ENCODE results near the gene KNDC1.
"Not testable (repeated sequence)": the region's sequence is repeated elsewhere in the genome, so short reads cannot be mapped to it uniquely, and the experiment has no call there.

Gene KNDC1

DNA sequence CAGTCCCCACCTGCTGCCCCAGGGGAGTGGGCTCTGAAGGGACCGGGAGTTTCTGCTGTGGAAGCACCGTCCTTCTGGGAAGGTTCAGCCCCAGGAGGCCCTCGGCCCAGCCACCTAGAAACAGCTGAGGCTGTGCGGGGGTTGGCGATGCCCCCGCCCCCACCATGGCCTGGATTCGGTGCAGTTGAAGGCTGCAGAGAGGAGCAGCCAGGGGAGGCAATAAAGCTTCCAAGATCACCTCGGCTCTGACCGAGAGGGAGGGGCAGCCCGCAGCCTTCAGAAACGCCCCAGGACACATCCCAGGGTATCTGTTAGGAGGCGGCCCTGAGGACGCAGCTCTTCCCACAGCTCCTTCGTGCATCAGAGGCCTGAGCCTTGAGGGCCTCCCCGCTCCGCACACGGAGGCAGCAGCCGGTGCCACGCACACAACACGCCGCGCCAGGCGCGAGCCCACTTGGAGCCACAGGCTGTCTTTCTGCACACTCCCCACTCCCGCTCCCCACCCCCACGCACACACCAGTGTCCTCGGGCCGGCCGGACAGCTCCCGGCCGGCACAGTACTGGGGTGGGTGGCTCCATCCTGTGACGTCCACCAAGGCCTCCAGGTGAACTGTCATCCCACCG, 1.6 kb downstream of the KNDC1 start:
- DNase-seq (ENCODE audit: insufficient read length, low spot score), result no peak
- no peak for FAIRE-seq

DNA sequence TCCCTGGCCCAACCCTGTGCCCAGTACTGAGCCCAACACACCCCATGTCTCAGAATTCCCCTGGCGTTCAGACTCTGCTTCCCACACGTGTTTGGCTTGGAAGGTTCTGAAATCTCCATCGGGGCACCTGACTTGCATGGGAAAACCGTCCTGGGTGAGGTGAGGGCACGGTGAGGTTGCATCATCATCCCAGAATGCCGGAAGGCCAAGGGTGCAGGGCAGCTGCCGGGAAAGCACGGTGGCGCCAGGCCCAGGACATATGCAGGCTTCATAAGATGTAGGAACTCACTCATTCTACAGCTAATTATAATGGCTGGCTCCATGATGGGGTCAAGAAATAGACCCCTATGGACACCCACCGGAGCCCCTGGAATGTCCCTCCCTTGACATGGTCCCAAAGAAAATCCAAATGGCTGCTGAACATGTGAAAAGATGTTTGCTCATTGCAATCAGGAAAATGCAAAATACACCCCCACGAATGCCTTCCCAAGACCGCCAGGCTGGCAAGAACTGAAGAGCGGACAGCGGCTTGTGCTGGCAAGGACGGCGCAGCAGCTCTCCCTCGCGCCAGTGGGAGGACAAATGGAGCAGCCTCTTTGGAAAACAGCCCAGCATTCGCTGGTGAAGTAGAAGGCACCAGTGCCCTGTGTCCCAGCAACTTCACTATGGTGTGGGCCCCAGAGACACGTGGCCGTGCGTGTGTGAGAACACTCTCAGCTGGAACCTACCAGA, 2.3 kb downstream of the KNDC1 start:
- FAIRE-seq (no peak), DNase-seq (ENCODE audit: insufficient read length, low spot score) (no peak)

DNA sequence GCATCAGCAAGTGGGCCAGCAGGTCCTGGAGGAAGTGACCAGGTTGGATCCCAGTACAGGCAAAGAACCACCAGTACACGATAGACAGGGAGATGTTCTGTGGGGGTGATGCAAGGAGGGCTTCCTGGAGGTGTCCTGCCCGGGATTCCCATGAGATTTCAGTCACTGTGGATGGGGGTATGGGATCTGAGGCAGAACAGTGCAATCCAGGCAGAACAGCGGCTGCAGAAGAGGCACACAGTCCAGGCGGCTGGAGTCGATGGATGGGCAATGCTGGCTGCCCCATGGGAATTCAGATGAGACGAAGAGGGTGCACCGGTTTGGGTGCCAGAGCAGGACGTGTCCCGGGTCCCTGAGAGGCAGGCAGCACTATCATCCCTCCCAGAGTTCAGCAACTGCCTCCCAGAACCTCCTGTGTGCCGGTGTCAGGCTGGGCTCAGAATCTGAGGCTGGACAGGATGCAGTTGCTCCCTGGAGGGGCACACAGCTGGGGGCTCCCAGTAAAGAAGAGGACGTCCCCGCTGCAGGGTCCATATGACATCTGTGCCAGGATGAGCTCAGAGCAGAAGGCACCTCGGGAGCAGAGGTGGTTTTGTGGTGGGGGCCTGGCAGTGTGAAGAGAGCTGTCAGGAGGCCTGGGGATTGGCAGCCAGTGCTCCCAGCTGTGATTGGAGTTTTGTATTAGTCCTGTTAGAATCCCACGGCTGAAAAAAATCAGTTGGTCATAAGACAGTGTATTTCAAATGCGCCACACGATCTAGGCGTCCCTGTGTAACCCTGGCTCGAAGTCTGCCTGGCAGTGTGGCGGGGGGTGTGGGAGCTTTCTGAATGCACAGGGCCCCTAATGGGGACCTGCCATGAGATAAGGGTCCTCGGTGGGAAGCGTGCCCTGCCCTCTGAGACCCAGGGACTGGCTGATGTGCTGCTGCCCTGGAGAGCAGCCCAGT, 3.2 kb downstream of the KNDC1 start:
- FAIRE-seq (no peak), DNase-seq (ENCODE audit: insufficient read length, low spot score) (no peak)

DNA sequence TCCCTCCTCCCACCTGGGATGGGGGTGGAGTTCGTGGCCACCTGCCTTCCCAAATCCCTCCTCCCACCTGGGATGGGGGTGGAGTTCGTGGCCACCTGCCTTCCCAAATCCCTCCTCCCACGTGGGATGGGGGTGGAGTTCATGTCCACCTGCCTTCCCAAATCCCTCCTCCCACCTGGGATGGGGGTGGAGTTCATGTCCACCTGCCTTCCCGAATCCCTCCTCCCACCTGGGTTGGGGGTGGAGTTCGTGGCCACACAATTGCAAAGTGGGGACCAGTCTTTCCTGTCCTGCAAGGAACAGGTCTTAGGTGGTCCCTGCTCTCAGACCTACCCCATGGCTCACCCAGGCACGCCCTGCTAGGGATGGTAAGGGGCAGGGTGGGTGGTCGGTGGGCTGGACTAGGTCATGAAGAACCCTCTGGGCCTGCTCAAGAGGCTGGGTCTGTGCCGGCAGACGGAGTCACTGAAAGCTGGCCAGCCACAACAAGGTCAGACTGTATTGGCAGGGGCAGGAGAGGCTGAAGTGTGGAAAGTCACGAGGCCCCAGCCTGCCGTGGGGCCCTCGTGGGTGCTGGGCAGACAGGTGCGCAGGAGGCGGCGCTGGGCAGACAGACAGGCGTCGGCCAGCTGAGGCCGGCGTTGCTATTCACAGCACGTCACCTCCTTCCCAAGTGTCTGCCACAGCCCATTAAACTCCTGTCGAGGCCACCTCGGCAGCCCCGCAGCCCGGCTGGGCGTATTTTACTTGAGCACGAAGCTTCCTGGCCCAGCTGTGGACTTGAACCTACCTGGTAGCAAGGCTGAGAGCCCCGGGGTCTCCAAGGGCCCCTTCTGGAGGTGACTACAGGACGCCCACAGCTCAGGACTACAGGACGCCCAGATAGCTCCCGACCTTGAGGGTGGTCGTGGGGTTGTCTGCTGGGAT, 4.1 kb downstream of the KNDC1 start:
- DNase-seq (ENCODE audit: insufficient read length, low spot score) (no peak), FAIRE-seq (no peak)

DNA sequence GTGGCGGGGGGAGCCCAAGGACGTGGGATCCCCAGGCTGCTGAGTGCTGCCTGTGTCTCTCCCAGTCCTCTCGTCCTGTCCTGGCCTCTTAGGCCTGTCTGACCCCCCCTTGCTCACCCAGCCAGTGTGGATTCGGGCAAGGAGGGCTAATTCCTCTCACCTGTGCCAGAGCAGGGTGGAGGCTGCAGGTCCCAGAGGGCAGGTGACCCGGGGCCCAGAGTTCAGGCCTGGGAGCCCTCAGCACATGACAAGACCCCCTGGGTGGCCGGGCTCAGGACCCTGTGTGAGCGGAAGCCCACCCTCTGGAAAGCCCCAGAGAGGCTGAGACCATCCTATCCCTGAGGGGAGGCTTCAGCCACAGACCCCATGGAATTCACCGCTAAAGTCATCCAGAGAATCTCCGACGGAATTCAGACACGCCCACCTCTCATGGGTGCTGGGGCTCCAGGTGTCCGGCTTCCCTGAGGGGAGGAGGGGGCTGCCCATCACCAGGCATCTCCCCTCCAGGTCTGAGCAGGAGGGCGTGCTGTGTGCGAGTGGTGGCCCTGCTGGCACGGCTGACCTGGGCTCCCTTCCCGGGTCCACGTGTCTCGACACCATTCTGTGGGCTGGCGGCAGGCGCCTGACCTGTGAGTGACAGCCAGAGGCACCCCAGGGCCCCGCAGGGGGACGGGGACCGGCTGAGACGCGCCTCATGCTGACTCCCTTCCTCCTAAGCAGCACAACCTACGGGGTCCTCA, 5.0 kb downstream of the KNDC1 start:
- DNase-seq (ENCODE audit: insufficient read length, low spot score) (no peak), FAIRE-seq (no peak)

DNA sequence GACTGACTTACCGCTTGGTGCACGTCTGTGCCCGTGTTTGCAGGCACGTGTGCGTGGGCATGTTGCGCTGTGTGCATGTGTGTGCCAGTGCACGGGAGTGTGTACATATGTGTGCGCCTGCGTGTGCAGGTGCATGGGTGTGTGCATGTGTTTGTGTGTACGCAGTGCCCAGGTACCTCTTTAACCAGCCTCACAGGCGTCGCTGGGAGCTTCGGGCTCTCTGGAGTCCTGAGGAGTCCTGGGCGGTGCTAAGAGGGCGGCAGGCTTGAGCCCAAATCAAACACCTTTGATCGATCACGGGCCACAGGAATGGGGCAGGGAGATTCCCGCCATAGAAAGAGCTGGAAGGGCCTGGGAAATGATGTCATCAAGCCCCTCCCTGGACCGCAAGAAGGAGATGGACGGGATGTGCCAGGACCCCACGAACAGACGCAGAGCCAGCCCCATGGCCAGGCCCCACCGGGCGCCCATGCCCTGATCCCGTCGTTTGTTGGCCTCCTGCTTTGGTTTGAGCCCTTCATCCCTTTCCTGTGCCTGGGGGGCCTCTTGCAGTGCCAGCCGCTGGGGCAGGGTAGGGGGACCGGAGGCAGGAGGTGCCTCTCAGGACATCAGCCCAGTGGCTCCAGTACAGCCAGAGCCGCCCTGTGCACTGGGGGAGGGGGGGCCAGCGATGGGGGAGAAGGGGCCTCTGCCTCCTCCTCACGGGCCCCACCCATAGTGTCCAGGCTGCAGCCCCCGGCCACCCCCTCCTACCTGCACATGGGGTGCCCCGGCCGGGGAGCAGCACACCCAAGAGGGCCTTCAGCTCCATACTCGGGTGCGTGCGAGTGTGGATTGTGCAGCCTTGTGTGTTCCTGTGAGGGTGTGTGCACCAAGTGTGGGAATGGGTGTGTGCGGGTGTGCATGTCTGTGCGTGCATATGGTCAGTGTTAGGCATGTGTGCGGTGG, 5.8 kb downstream of the KNDC1 start:
- FAIRE-seq (no peak), DNase-seq (ENCODE audit: insufficient read length, low spot score) (no peak)

DNA sequence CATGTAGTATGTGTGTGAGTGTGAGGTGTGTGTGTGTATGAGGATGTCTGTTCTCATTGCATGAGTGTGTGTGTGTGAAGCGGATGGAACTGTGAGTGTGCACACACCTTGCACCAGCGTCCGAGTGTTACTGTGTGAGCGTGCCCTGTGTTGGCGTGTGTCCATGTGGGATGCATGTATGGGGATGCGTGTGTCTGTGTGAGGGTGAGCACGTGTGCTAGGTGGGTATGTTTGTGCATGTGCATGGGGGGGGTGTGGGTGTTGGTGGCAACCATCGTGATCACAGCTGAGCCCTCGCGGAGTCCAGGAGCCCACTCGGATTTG, 6.4 kb downstream of the KNDC1 start:
- peak; percentile 13 for FAIRE-seq

DNA sequence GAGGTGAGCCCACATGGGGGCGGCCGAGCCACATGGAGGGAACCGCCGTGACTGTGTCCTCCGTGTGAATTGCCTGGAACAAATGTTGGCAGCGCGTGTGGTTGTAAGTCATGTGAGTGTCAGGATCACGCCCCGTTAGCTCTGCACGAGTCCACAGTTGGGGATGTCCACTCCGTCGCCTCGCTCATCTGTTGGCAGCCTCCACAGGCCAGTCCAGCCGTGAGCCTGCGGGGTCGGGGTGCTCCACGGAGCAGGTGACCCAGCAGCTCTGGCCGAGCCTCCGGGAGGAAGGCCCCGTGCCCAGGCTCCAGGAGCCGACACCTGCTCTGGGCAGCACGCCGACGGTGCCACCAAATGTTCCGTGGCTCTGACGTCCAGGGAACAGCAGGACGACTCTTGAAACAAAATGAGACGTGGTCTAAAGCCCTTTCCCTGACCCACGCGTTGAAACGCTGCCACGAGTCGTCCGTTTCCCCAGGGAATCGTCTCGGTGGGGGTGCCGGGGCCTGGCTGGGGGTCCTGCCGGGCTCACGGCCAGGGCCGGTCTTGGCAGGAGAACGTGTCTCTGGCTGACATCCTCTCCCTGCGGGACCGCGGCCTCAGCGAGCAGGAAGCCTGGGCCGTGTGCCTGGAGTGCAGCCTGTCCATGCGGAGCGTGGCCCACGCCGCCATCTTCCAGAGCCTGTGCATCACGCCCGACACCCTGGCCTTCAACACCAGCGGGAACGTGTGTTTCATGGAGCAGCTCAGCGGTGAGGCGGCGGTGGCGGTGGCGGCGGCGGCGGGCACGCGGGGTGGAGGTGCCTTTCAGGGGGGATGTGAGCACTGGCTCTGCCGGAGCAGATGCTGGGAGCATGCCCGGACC, 7.0 kb downstream of the KNDC1 start:
- FAIRE-seq, result no peak
- DNase-seq (ENCODE audit: insufficient read length, low spot score), result no peak

More for the DNA sequence above, 6.4 kb downstream of the KNDC1 start:
- no peak for DNase-seq (ENCODE audit: insufficient read length, low spot score)

DNA sequence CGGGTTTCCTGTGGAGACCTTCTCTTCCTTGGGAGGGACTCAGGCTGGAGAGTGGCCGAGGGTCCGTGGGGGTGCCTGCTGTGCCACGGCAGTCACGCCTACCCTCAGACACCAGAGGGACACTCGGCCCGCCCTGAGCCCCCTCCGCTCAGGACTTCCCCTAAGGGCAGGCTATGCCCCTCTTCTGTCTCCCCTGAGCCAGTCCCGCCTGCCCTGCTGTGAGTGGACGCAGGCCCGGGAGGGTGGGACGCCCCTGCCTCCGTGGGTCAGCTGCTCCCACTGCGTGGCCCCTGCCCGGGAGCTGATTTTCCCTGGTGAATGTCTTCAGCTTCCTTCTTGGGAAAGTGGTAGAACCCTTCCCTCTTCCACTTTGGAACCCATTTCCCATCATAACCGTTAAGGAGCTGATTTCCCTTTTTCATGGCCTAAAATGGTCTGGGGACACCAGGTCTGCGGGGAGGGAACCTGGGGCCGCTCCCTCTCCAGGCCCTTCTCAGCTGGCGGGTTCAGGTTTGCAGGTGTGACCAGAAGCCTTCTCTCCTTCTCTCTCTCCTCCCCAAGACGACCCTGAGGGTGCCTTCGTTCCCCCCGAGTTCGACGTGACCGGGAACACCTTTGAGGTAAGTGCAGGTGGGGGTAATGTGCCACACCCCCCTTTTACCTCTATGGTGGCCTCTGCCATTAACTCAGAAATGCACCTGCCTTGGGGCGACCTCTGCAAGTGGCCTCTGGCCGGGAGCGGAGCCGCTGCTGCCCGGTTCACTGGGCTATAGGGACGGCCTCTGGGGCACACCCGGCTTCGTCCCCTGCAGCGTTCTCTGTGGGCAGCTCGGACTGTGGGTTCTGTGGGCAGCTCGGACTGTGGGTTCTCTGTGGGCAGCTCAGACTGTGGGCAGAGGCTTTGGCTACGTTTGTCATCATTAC, 7.9 kb downstream of the KNDC1 start:
- no peak for DNase-seq (ENCODE audit: insufficient read length, low spot score)
- FAIRE-seq, result no peak

DNA sequence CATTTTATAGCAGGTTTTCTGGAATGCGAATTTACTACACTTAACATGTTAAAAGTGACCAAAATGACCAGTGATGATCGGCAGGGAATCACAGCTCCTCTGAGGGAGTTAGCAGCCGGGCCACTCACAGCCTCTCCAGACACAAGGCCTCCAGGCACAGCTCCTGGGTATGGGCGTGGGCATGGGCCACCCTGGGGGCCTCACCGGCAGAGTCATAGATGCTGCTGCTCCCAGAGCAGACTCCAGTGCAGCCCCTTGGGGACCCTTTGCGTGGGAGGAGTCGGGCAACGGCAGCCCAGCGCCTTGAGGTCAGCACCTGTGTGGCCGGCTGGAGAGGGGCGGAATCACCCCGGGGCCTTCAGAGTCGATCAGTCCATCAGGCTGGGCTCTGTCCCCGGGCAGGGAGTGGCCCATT, 8.6 kb downstream of the KNDC1 start:
- FAIRE-seq, result no peak
- no peak for DNase-seq (ENCODE audit: insufficient read length, low spot score)

DNA sequence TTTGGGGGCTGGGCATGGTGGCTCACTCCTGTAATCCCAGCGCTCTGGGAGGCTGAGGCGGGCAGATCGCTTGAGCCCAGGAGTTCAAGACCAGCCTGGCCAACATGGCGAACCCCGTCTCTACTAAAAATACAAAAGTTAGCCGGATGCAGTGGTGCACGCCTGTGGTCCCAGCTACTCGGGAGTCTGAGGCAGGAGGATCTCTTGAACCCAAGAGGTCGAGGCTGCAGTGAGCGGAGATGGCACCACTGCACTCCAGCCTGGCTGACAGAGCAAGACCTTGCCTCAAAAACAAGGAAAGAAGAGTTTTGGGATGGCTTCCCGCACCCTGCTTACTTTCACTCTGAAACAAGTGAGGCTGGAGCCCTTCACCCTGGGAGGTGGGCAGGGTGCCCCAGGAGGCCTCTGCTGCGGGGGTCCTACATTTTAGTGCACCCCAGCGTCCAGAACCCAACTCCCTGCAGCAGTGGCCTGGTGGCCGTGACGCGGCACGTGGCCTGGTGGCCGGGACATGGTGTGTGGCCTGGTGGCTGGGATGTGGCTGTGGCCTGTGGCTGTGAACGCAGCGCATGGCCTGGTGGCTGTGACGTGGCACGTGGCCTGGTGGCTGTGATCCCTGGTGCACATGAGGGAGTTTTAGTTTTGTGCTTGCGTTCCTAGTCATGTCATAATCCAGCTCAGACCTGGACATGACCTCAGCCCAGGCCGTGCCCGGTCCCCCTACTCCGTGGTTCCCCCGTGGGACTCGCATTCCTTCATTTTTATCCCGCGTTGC, 9.3 kb downstream of the KNDC1 start:
- no peak for DNase-seq (ENCODE audit: insufficient read length, low spot score)
- FAIRE-seq, result no peak

DNA sequence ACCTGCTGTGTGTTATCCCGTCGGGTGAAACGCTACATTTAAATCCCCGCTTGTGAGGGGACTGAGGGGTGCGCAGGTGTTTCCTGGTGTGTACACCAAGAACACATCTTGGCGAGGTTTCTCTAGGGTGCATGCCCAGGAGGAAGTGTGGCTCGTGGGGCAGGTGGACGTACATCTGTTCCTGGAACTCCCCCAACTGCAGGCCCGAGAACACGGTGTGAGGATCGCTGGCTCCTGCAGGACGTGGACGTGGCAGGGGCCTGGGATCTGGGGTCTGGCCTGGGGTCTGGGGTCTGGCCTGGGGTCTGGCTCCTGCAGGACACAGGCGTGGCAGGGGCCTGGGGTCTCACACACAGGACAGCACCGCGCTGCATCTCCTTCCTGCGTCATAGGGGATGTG, 10.1 kb downstream of the KNDC1 start:
- no peak for FAIRE-seq
- DNase-seq (ENCODE audit: insufficient read length, low spot score), result no peak

DNA sequence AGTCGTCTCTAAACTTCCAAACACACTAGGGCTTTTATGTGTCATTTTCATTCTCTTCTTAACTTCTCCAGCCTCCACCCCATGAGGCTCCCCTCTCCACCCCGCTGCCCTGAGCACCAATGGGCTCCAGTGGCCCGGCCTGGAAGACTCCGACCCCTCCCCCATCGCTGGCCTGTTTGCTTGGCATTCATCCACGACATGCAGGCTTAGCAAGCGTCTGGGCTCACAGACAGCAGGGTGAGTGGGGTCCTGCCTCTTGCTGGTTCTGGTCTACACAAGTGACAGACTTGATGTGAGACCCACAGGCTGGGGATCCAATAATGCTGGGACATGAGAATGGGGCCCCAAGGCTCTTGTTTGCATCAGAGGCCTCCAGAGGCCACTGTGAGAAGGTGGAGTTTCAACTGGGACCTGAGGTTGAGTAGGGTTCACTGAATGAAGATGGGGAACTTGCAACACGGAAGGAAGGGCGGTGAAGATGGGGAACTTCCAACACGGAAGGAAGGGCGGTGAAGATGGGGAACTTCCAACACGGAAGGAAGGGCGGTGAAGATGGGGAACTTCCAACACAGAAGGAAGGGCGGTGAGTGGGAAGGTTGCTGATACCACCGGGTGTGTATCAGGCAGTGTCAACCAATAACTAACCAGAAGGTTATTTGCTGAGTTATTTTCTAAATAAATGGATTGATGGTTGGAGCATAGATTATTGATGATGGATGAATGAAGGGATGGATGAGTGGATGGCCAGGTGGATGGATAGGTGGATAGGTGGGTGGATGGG, 14.0 kb downstream of the KNDC1 start:
- no peak for DNase-seq (ENCODE audit: insufficient read length, low spot score)
- FAIRE-seq, result no peak

DNA sequence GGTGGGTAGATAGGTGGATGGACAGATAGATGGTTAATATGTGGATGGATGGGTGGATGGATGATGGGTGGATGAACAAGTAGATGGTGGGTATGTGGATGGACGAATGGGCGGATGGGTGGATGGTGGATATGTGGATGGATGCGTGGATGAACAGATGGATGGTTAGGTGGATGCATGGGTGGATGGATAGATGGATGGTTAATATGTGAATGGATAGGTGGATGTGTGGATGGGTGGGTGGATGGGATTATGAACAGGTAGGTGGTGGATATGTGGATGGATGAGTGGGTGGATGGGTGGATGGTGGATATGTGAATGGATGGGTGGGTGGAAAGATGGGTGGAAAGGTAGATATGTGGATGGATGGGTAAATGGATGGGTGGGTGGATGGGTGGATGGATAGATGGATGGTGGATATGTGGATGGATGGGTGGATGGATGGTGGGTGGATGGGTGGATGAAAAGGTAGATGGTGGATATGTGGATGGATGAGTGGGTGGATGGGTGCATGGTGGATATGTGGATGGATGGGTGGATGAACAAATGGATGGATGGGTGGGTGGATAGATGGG, 14.8 kb downstream of the KNDC1 start:
- no peak for DNase-seq (ENCODE audit: insufficient read length, low spot score)
- FAIRE-seq, result no peak

DNA sequence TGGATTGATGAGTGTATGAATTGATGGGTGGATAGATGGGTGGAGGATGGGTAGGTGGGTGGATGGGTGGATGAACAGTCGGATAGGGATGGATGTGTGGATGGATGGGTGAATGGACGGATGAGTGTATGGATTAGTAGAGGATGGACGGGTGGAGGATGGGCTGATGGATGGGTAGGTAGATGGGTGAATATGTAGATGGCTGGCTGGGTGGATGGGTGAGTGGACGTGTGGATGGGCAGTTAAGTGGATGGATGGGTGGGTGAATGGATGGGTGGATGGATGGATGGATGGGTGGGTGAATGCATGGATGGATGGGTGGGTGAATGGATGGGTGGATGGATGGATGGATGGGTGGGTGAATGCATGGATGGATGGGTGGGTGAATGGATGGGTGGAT, 15.6 kb downstream of the KNDC1 start:
- not testable (repeated sequence) for DNase-seq (ENCODE audit: insufficient read length, low spot score); FAIRE-seq

All from HTR-8/SVneo (cell line).